Fibroblast of mammary gland (primary cell): Measurements from ENCODE around the gene JAM2.

ENCODE experiments used
- DNase-seq: peaks from one replicate; pipeline ENCODE4 v3.0.0-alpha.2; 2010; ENCODE audit warnings: low read depth
- H3K4me3 ChIP-seq: 2 replicates; pipeline ENCODE4 v1.5.1; 2011; ENCODE audit warnings: low read depth, mild to moderate bottlenecking, low read length, moderate library complexity; ENCODE audit not compliant: control insufficient read depth
- TF ChIP-seq, protein P1 (sequence below): conservative IDR thresholded peaks from 2 replicates; pipeline ENCODE4 v1.5.1; 2011; ENCODE audit warnings: low read depth, low read length, inconsistent platforms; ENCODE audit not compliant: control insufficient read depth, insufficient read depth

Gene JAM2

DNA sequence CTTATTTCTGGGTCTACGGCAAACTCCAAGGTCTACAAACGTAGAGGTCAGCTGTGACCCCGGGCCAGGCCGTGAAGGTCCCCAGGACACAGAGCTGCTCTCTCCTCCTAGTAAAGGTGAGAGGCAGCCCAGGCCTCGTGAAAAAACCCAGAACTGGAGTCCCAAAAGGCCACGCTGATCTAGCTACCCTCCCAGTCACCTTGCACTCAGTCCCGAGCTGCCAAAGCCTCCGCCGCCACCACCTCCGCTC, 95.5 kb downstream of the JAM2 start:
- TF ChIP-seq, protein P1, sequence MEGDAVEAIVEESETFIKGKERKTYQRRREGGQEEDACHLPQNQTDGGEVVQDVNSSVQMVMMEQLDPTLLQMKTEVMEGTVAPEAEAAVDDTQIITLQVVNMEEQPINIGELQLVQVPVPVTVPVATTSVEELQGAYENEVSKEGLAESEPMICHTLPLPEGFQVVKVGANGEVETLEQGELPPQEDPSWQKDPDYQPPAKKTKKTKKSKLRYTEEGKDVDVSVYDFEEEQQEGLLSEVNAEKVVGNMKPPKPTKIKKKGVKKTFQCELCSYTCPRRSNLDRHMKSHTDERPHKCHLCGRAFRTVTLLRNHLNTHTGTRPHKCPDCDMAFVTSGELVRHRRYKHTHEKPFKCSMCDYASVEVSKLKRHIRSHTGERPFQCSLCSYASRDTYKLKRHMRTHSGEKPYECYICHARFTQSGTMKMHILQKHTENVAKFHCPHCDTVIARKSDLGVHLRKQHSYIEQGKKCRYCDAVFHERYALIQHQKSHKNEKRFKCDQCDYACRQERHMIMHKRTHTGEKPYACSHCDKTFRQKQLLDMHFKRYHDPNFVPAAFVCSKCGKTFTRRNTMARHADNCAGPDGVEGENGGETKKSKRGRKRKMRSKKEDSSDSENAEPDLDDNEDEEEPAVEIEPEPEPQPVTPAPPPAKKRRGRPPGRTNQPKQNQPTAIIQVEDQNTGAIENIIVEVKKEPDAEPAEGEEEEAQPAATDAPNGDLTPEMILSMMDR: no peak
- H3K4me3 ChIP-seq: peak overlapping the region; percentile 94
- no peak for DNase-seq

DNA sequence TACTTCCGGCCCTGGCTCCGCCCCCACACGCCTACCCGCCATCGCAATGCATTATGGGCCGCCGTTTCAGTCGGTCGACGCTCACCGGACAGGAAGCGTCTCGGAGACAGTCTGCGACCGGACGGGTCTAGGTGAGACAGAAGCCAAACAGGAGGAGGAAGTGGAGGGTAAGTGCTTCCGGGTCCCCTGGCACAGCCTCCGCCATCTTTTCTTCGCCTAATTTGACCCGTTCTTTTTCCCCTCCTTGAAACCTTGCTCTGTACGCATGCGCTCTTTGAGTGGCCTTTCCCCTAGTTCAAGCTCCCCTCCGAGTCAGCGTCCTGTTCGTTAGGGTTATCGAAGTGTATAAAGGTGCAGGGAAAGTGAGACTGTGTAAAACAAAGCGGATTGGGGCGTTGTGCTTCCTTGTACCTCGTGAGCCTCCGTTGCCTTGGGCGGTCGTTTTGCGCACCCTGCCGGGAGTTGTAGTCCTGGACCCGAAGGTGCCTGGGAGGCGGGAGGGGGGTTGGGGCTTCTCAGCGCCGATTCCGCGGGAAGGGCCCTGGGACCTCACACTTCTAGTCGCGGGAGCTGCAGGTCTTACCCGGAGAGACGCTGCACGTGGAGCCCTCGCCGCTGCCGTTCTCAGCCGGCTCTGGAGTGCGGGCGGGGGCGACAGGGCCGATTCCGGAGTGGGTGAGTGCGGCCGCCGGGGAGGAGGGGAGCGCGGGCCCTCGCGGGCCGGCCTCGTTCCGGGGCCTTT, 96.0 kb downstream of the JAM2 start, which contains the start of the genes ATP5PF and GABPA:
Gene ATP5PF, minus strand, starts transcription at position 1 of the 742 bp plus-strand sequence. CDS start 5,110 bp downstream, outside the sequence.
Gene GABPA, plus strand, starts transcription at position 69 of the 742 bp plus-strand sequence. CDS start 6,627 bp downstream, outside the sequence.
- TF ChIP-seq, protein P1: no peak
- peak within 1 kb of the TSS; percentile 94 for H3K4me3 ChIP-seq
- DNase-seq: peak; percentile 99

DNA sequence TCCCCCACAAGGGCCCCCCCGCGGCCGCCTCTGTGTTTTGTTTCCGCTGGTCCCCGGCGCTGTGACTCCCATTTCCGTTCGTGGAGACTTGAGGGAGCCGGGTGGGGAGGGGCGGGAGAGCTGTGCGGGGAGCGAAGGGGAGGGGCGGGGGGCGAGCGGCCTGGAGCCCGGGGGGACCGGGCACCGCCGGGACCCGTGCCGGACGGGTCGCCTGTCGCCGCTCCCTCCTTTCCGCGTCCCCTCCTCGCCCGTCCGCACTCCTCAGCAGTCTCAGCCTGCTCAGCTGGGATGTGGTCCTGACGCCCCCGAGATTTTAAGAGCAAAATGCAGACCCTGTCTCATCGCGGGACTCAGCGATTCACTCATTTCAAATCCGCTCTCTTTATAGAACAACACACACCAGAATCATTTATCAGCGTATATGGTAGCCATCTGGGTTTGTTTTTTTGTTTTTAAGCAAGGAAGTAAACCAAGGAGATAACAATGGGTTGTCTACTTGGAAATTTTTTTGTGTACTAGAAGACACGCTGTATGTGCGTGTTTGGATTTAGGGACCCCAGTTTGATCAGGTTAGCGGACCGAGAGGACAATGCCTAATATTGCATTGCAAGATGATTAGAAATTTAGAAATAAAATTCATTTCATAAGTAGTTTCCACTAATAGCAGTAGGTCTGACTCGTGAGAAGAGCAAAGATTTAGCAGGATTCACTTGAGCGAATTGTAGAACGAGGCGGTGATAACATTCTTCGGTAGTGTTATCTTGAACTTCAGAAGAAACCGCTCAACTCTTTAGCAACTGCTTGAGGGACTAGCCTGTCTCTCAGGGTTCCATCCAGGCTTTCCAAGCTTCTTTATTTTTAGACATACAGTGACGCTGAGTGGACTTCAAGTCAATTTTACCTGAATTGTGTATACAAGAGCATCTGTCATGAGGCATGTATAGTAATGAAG, 96.9 kb downstream of the JAM2 start:
- peak overlapping the region; percentile 94 for H3K4me3 ChIP-seq
- DNase-seq: peak; percentile 76
- TF ChIP-seq, protein P1: no peak

DNA sequence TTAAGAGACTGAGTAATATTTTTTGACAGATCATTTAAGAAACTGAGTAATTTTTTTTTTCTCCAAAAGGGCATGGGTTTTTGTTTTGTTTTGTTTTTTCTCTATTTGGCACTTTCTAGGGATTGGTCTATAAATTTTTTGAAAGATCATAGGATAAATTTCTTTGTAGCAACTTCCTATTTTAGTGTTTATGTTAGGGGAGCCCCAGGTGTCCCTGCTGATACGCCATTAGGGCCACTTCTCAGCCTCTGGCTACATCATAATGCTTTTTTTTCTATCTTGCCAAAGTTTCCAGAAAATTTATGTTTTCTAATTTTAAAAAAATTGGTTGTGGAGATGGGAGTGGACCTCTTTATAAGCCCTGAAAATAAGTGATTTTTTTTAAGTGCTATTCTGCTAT, 98.4 kb downstream of the JAM2 start:
- TF ChIP-seq, protein P1: no peak
- no peak for DNase-seq
- no peak overlapping the region for H3K4me3 ChIP-seq

DNA sequence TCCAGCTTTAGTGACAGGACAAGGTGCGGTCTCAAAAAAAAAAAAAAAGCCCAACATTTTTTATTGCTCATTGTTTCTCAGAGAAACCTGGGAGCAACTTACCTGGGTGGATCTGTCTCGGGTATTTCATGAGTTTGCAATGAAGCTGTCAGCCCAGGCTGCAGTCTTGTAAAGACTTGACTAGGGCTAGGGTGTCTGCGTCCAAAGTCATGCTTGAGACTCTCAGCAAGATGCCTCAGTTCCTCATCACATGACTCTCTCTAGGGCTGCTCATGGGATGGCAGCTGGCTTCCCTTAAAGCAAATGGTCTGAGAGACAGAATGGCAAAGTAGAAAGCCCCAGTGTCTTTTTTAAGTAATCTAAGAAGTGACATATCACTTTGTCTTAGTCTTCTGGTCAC, 103.8 kb downstream of the JAM2 start:
- H3K4me3 ChIP-seq: no peak overlapping the region
- no peak for DNase-seq
- TF ChIP-seq, protein P1: no peak

DNA sequence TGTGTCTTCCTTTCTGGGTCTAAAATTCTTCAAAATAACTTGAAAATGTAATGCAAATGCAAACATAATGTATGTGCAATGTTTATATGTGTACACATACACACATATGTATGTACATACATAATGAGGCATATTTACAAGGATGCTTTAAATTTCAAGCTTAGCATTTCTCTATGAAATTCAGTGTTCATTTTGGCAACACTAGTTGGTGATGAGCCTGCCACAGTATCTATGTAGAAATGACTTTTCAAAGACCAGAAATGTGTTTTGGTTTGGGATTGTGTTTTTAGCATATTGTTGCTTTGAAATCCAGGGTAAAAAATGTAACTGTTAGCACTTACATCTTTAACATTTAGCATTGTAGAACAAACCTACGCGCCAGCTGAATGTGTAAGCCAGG, 105.8 kb downstream of the JAM2 start:
- DNase-seq: no peak
- TF ChIP-seq, protein P1: no peak
- no peak overlapping the region for H3K4me3 ChIP-seq
